Measurements from ENCODE around the gene SZT2. TPM values are rescaled to one million over a fixed set of nuclear protein-coding genes. Genes with fewer than 3 reads are reported as not detected.

Gene SZT2
- total RNA-seq, 6 experiments from 2014 or later, result 17.2 to 21.8 (median 21.3) TPM

- Mint-ChIP-seq H3K4me1 (ENCODE audit: low read depth) (peaks cover 16% of the 10 kb centered on the region), H3K27me3 (ENCODE audit: insufficient read depth) (no peaks in the 10 kb centered on the region; the same call in 1 of the 2 replicates), H3K9me3 (no peaks in the 10 kb centered on the region), H3K27ac (no peak overlapping the region), H3K4me3 (no peak overlapping the region), H3K36me3 (ENCODE audit: low read depth) (peaks cover 14% of the 10 kb centered on the region)
- no peak for DNase-seq
- TF ChIP-seq, protein P1, sequence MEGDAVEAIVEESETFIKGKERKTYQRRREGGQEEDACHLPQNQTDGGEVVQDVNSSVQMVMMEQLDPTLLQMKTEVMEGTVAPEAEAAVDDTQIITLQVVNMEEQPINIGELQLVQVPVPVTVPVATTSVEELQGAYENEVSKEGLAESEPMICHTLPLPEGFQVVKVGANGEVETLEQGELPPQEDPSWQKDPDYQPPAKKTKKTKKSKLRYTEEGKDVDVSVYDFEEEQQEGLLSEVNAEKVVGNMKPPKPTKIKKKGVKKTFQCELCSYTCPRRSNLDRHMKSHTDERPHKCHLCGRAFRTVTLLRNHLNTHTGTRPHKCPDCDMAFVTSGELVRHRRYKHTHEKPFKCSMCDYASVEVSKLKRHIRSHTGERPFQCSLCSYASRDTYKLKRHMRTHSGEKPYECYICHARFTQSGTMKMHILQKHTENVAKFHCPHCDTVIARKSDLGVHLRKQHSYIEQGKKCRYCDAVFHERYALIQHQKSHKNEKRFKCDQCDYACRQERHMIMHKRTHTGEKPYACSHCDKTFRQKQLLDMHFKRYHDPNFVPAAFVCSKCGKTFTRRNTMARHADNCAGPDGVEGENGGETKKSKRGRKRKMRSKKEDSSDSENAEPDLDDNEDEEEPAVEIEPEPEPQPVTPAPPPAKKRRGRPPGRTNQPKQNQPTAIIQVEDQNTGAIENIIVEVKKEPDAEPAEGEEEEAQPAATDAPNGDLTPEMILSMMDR (IDR thresholded peaks at IDR 0.05), result no peak
Measured at GRCh38 chr1:43438006-43438405, 48.3 kb downstream of the SZT2 start.

GRCh38 chr1:43438576-43438952, 48.9 kb downstream of the SZT2 start:
- H3K36me3 Mint-ChIP-seq (ENCODE audit: low read depth), result peaks cover 13% of the 10 kb centered on the region
- TF ChIP-seq, protein P1 (IDR thresholded peaks at IDR 0.05), result no peak
- no peak overlapping the region for H3K4me3 Mint-ChIP-seq
- H3K27ac Mint-ChIP-seq, result no peak overlapping the region; the same call in 1 of the 2 replicates
- H3K9me3 Mint-ChIP-seq, result no peaks in the 10 kb centered on the region
- H3K27me3 Mint-ChIP-seq (ENCODE audit: insufficient read depth), result no peaks in the 10 kb centered on the region; the same call in 1 of the 2 replicates
- H3K4me1 Mint-ChIP-seq (ENCODE audit: low read depth), result peaks cover 16% of the 10 kb centered on the region
- no peak for DNase-seq

GRCh38 chr1:43438953-43439581, 49.4 kb downstream of the SZT2 start:
- TF ChIP-seq, protein P1 (IDR thresholded peaks at IDR 0.05), result no peak
- Mint-ChIP-seq H3K4me1 (ENCODE audit: low read depth) (peaks cover 16% of the 10 kb centered on the region), H3K4me3 (no peak overlapping the region), H3K27ac (no peak overlapping the region; the same call in 1 of the 2 replicates), H3K27me3 (ENCODE audit: insufficient read depth) (no peaks in the 10 kb centered on the region; the same call in 1 of the 2 replicates), H3K36me3 (ENCODE audit: low read depth) (peaks cover 12% of the 10 kb centered on the region), H3K9me3 (no peaks in the 10 kb centered on the region)
- no peak for DNase-seq

GRCh38 chr1:43439781-43440180, 50.1 kb downstream of the SZT2 start:
- no peak overlapping the region for H3K27ac Mint-ChIP-seq
- DNase-seq, result no peak
- H3K9me3 Mint-ChIP-seq, result no peaks in the 10 kb centered on the region
- peaks cover 21% of the 10 kb centered on the region for H3K4me1 Mint-ChIP-seq (ENCODE audit: low read depth)
- H3K36me3 Mint-ChIP-seq (ENCODE audit: low read depth), result peaks cover 15% of the 10 kb centered on the region
- H3K4me3 Mint-ChIP-seq, result no peak overlapping the region
- TF ChIP-seq, protein P1 (IDR thresholded peaks at IDR 0.05), result no peak
- H3K27me3 Mint-ChIP-seq (ENCODE audit: insufficient read depth), result no peaks in the 10 kb centered on the region; the same call in 1 of the 2 replicates

- Mint-ChIP-seq H3K4me3 (no peak overlapping the region), H3K27ac (peak overlapping the region; percentile 1), H3K4me1 (ENCODE audit: low read depth) (peaks cover 23% of the 10 kb centered on the region), H3K9me3 (no peaks in the 10 kb centered on the region), H3K27me3 (ENCODE audit: insufficient read depth) (peaks cover 1% of the 10 kb centered on the region), H3K36me3 (ENCODE audit: low read depth) (peaks cover 21% of the 10 kb centered on the region)
- TF ChIP-seq, protein P1 (IDR thresholded peaks at IDR 0.05), result no peak
- DNase-seq, result no peak
Measured at GRCh38 chr1:43440358-43440757, 50.7 kb downstream of the SZT2 start.
